Lung microvascular endothelial cell (primary cell): Measurements from ENCODE around the gene UCP2. TPM values are rescaled to one million over a fixed set of nuclear protein-coding genes. Genes with fewer than 3 reads are reported as not detected.
A peak's percentile ranks its signal among the peaks of the same experiment; 100 is the strongest.
"Not testable (repeated sequence)": the region's sequence is repeated elsewhere in the genome, so short reads cannot be mapped to it uniquely, and the experiment has no call there.

Experiments used
- DNase-seq, 2 donors: peaks; one replicate each; pipeline versions ENCODE4 v3.0.0 to v3.0.0-alpha.2; 2010; ENCODE audit warnings: low read depth in 2 of 2
- total RNA-seq: library from RNA; depleted of rRNA; stranded (reverse); fragments of >200 nt; gene quantifications from 2 replicates; pipeline ENCODE4 v1.2.1, GENCODE V29; 2014

Gene UCP2
- total RNA-seq, 1 donor from 2014 or later = 2.2 TPM

- no peak for DNase-seq
These were observed 13.6 kb upstream of the UCP2 start for GRCh38 chr11:73996161-73996747.

GRCh38 chr11:73995731-73996130 lies 13.1 kb upstream of the UCP2 start:
- DNase-seq = no peak

GRCh38 chr11:73995247-73995646 lies 12.6 kb upstream of the UCP2 start:
- peak; percentile 70 to 74 for DNase-seq

GRCh38 chr11:73991471-73992006 lies 8.9 kb upstream of the UCP2 start:
- DNase-seq = no peak

GRCh38 chr11:73990730-73991129 lies 8.1 kb upstream of the UCP2 start:
- DNase-seq = no peak

GRCh38 chr11:73989156-73989555 lies 6.5 kb upstream of the UCP2 start:
- peak in 1 of 2 donors; percentile 21 for DNase-seq

- no peak for DNase-seq
These were observed 5.6 kb upstream of the UCP2 start for GRCh38 chr11:73988227-73988626.

GRCh38 chr11:73985661-73986060 lies 3.0 kb upstream of the UCP2 start:
- not testable (repeated sequence) for DNase-seq

GRCh38 chr11:73983741-73984538 lies 1.3 kb upstream of the UCP2 start:
- peak in 1 of 2 donors; percentile 56 for DNase-seq

- peak; percentile 94 to 95 for DNase-seq
These were observed 522 bp upstream of the UCP2 start for GRCh38 chr11:73982990-73983740.

GRCh38 chr11:73981051-73981805 lies 1.4 kb downstream of the UCP2 start:
- no peak for DNase-seq

- DNase-seq = peak; percentile 69 to 76
These were observed 2.4 kb downstream of the UCP2 start for GRCh38 chr11:73980001-73980961.

GRCh38 chr11:73978576-73979086 lies 4.0 kb downstream of the UCP2 start:
- no peak for DNase-seq

GRCh38 chr11:73977856-73978519 lies 4.7 kb downstream of the UCP2 start:
- DNase-seq = no peak

- DNase-seq = no peak
These were observed 6.0 kb downstream of the UCP2 start for GRCh38 chr11:73976451-73977151.

- no peak for DNase-seq
These were observed 7.2 kb downstream of the UCP2 start for GRCh38 chr11:73975479-73975757.

GRCh38 chr11:73974604-73975478 lies 7.8 kb downstream of the UCP2 start:
- no peak for DNase-seq
